Measurements from ENCODE around the gene TRIM45. TPM values are rescaled to one million over a fixed set of nuclear protein-coding genes. Genes with fewer than 3 reads are reported as not detected.

Gene TRIM45
- total RNA-seq, 1 experiment from 2014 or later = 11.7 TPM

DNA sequence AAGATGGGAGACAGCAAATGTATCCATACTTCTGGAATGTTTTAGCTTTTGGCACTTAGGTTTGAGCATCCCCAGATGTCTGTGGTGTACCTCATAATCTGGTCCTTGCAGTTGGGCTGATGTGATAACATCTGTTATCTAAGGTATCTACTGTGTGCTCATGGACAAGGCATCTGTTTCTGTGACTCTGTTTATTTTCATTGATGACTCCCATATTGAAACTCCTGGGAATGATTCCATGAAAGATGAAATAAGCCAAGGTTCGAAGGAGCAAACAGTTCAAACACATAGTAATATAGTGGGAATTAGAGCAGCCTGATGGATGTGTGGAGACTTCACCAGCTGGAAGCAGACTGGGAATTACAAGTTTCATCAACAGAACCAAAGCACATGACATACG, 20.7 kb upstream of the TRIM45 start:
- Histone ChIP-seq H3K79me1 (ENCODE audit: insufficient read depth, low read depth, low read length, poor library complexity, severe bottlenecking) (no peaks in the 10 kb centered on the region), H2AFZ (ENCODE audit: low read length) (no peak overlapping the region), H2AK5ac (ENCODE audit: insufficient read length, low read length) (no peak overlapping the region), H3K18ac (ENCODE audit: insufficient read length, low read depth, low read length) (no peak overlapping the region), H3K9ac (ENCODE audit: extremely low read depth, insufficient read length, low read length) (no peak overlapping the region), H3K9me3 (ENCODE audit: control insufficient read depth, low read depth, low read length) (no peaks in the 10 kb centered on the region), H3K4ac (ENCODE audit: low read depth, low read length) (no peak overlapping the region), H4K5ac (ENCODE audit: insufficient read length, low read depth, low read length) (no peak overlapping the region), H3K27me3 (ENCODE audit: insufficient read depth, low read length) (no peaks in the 10 kb centered on the region), H4K91ac (ENCODE audit: insufficient read length, low read depth, low read length) (no peak overlapping the region), H3K23ac (ENCODE audit: insufficient read length, low read depth, low read length) (no peak overlapping the region), H2BK20ac (ENCODE audit: low read depth, low read length, poor library complexity, severe bottlenecking) (no peak overlapping the region), H2BK120ac (ENCODE audit: low read depth, low read length, poor library complexity, severe bottlenecking) (no peak overlapping the region), H2BK15ac (ENCODE audit: low read depth, low read length) (no peak overlapping the region), H3K4me2 (ENCODE audit: insufficient read depth, insufficient read length, low read length) (no peak overlapping the region), H3K56ac (ENCODE audit: insufficient read length, low read depth, low read length) (no peak overlapping the region), H2BK5ac (ENCODE audit: insufficient read length, low read length) (no peak overlapping the region), H3K79me2 (ENCODE audit: insufficient read depth, low read length) (no peaks in the 10 kb centered on the region), H3K4me1 (ENCODE audit: insufficient read depth, low read length) (peaks cover 3% of the 10 kb centered on the region; the same call in 1 of the 2 replicates), H3K23me2 (ENCODE audit: insufficient read length, low read depth, low read length, poor library complexity, severe bottlenecking) (no peaks in the 10 kb centered on the region), H3T11ph (ENCODE audit: low read length) (no peak overlapping the region), H4K20me1 (ENCODE audit: control insufficient read depth, insufficient read depth, insufficient read length) (no peaks in the 10 kb centered on the region), H3K27ac (ENCODE audit: insufficient read length, low read depth, low read length) (no peak overlapping the region), H4K8ac (replicated peaks; ENCODE audit: insufficient read length, low read depth, low read length) (no peak overlapping the region), H3K14ac (ENCODE audit: insufficient read depth, low read length) (no peak overlapping the region), H2BK12ac (ENCODE audit: insufficient read length, low read depth, low read length) (no peak overlapping the region)
- no peak overlapping the region for H3K27ac Mint-ChIP-seq
- no peaks in the 10 kb centered on the region for H3K27me3 Mint-ChIP-seq (ENCODE audit: low read depth)
- H3K4me3 Mint-ChIP-seq = no peak overlapping the region
- TF ChIP-seq, protein P1, sequence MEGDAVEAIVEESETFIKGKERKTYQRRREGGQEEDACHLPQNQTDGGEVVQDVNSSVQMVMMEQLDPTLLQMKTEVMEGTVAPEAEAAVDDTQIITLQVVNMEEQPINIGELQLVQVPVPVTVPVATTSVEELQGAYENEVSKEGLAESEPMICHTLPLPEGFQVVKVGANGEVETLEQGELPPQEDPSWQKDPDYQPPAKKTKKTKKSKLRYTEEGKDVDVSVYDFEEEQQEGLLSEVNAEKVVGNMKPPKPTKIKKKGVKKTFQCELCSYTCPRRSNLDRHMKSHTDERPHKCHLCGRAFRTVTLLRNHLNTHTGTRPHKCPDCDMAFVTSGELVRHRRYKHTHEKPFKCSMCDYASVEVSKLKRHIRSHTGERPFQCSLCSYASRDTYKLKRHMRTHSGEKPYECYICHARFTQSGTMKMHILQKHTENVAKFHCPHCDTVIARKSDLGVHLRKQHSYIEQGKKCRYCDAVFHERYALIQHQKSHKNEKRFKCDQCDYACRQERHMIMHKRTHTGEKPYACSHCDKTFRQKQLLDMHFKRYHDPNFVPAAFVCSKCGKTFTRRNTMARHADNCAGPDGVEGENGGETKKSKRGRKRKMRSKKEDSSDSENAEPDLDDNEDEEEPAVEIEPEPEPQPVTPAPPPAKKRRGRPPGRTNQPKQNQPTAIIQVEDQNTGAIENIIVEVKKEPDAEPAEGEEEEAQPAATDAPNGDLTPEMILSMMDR (conservative IDR thresholded peaks at IDR 0.05) = no peak
- DNase-seq = no peak
- no peaks in the 10 kb centered on the region for H3K9me3 Mint-ChIP-seq
- H3K36me3 Mint-ChIP-seq (ENCODE audit: insufficient read depth in 1 of 3, low read depth in 3 of 3) = no peaks in the 10 kb centered on the region
- no CpG with 5 or more reads among the region's 2 CpGs for WGBS (ENCODE audit: extremely low coverage, insufficient read length, low lambda C conversion rate)
- peaks cover 22% of the 10 kb centered on the region in 2 experiments for H3K4me1 Mint-ChIP-seq

Data from H9 (cell line).